GM12878 (cell line): ENCODE data around the gene BGLAP. TPM values are rescaled to one million over a fixed set of nuclear protein-coding genes. Genes with fewer than 3 reads are reported as not detected.

Source experiments
- ATAC-seq: fragments of 200-7000 bp; cut with Tn5 transposase; 3 replicates; pipeline ENCODE4 v1.9.1; 2020; ENCODE audit warnings: mild to moderate bottlenecking, moderate library complexity
- BruUV-seq: library from RNA; stranded (reverse); fragments of 400-500 nt; replicated peaks from 2 replicates; lab custom pipeline; 2021; lab: Mats Ljungman, UMichigan
- CTCF ChIA-PET: fragments of 300-600 bp; sonication (Branson Sonifier 250); formaldehyde crosslinking; extraction: SDS; loops from one replicate; lab custom pipeline; 2021; ENCODE audit warnings: inconsistent platforms; lab: Yijun Ruan, JAX
- POLR2A ChIA-PET: fragments of 350-600 bp; formaldehyde crosslinking; extraction: SDS; loops from one replicate; lab custom pipeline; 2021; ENCODE audit warnings: inconsistent platforms; lab: Charles Lee
- RAD21 ChIA-PET: fragments of 300-600 bp; sonication (Branson Sonifier 250); formaldehyde crosslinking; loops from one replicate; lab custom pipeline; 2023; ENCODE audit warnings: antibody characterized with exemption; ENCODE audit not compliant: unreplicated experiment; lab: Charles Lee
- SMC1A ChIA-PET: fragments of 300-600 bp; sonication (Branson Sonifier 250); formaldehyde crosslinking; loops from one replicate; lab custom pipeline; 2023; ENCODE audit not compliant: unreplicated experiment, uncharacterized antibody; lab: Charles Lee
- DNase-seq: peaks from one replicate; pipeline ENCODE4 v3.0.0-alpha.2; 2011; ENCODE audit warnings: low read depth, low spot score
- FAIRE-seq: peaks from 3 replicates; lab custom pipeline; 2011; peaks lifted over from hg19 to GRCh38; lab: Jason Lieb, UNC
- H2AFZ ChIP-seq: 2 replicates; pipeline ENCODE4 v1.6.0; 2011; ENCODE audit warnings: low read depth, low read length, control low read depth; ENCODE audit not compliant: control insufficient read depth
- H3K27ac ChIP-seq: 2 replicates; pipeline ENCODE4 v1.5.1; 2011; ENCODE audit warnings: control low read depth; ENCODE audit not compliant: control insufficient read depth, insufficient read depth
- H3K27me3 ChIP-seq, 2 experiments: replicated peaks in 1 of 2; 2 replicates each; pipeline versions ENCODE4 v1.6.0 to v1.6.1; 2011; ENCODE audit warnings: low read length in 1 of 2; ENCODE audit not compliant: control insufficient read depth in 2 of 2, insufficient read depth in 2 of 2
- H3K36me3 ChIP-seq, 2 experiments: 2 replicates each; pipeline ENCODE4 v1.5.1; 2011; ENCODE audit warnings: low read length in 1 of 2; ENCODE audit not compliant: control insufficient read depth in 2 of 2, insufficient read depth in 2 of 2
- H3K4me1 ChIP-seq: 2 replicates; pipeline ENCODE4 v1.6.1; 2011; ENCODE audit warnings: mild to moderate bottlenecking, low read length, moderate library complexity, mixed read lengths; ENCODE audit not compliant: control insufficient read depth, insufficient read depth
- H3K4me2 ChIP-seq: 2 replicates; pipeline ENCODE4 v1.6.0; 2011; ENCODE audit warnings: control low read depth; ENCODE audit not compliant: control insufficient read depth, insufficient read depth
- H3K4me3 ChIP-seq: fragments of 200-600 bp; sonication (generic); 2 replicates; pipeline ENCODE4 v1.5.1; 2016
- H3K79me2 ChIP-seq: 2 replicates; pipeline ENCODE4 v1.6.0; 2011; ENCODE audit warnings: low read length; ENCODE audit not compliant: control insufficient read depth, insufficient read depth
- H3K9ac ChIP-seq: 2 replicates; pipeline ENCODE4 v1.8.0; 2011; ENCODE audit warnings: low read length, control low read depth, mixed read lengths; ENCODE audit not compliant: control insufficient read depth, insufficient read depth
- H3K9me3 ChIP-seq: replicated peaks from 3 replicates; pipeline ENCODE4 v1.5.1; 2011; ENCODE audit warnings: mild to moderate bottlenecking, low read length; ENCODE audit not compliant: control insufficient read depth, insufficient read depth
- H4K20me1 ChIP-seq: 2 replicates; pipeline ENCODE4 v1.6.0; 2011; ENCODE audit not compliant: control insufficient read depth, insufficient read depth
- CEBPB ChIP-seq, 2 experiments: fragments of 150-350 bp in 1 of 2; IDR thresholded peaks; 2 replicates each; pipeline ENCODE4 v1.6.1; 2012 to 2014; ENCODE audit warnings: low read depth in 2 of 2, low read length in 2 of 2, borderline replicate concordance in 1 of 2, inconsistent platforms in 1 of 2
- ETV6 ChIP-seq, 2 experiments: fragments of 450-650 bp in 1 of 2; IDR thresholded peaks in 1 of 2; conservative IDR thresholded peaks in 1 of 2; 2 replicates each; pipeline ENCODE4 v1.6.1; 2014; ENCODE audit warnings: antibody characterized with exemption in 1 of 2, borderline replicate concordance in 1 of 2, low read depth in 1 of 2, mild to moderate bottlenecking in 1 of 2, moderate library complexity in 1 of 2
- FOXM1 ChIP-seq: IDR thresholded peaks from 2 replicates; pipeline ENCODE4 v1.6.1; 2012; ENCODE audit warnings: low read depth, mild to moderate bottlenecking, inconsistent platforms, low read length, moderate library complexity
- HDGF ChIP-seq: fragments of 450-650 bp; IDR thresholded peaks from 2 replicates; pipeline ENCODE4 v1.6.1; 2016; ENCODE audit warnings: antibody characterized with exemption
- MEF2A ChIP-seq: IDR thresholded peaks from 2 replicates; pipeline ENCODE4 v1.6.1; 2011; ENCODE audit warnings: low read depth, mild to moderate bottlenecking, low read length, moderate library complexity; ENCODE audit not compliant: insufficient read depth
- NBN ChIP-seq: fragments of 450-650 bp; IDR thresholded peaks from 2 replicates; pipeline ENCODE4 v1.6.1; 2016
- PKNOX1 ChIP-seq: fragments of 450-650 bp; IDR thresholded peaks from 2 replicates; pipeline ENCODE4 v1.6.1; 2016; ENCODE audit warnings: mild to moderate bottlenecking
- RB1 ChIP-seq: fragments of 450-650 bp; formaldehyde crosslinking; IDR thresholded peaks from 2 replicates; pipeline ENCODE4 v1.6.1; 2017; ENCODE audit warnings: mild to moderate bottlenecking, borderline replicate concordance
- ZBTB4 ChIP-seq: fragments of 450-650 bp; formaldehyde crosslinking; IDR thresholded peaks from 2 replicates; pipeline ENCODE4 v1.4.0; 2022; ENCODE audit warnings: mild to moderate bottlenecking, moderate library complexity
- ZNF217 ChIP-seq: fragments of 450-650 bp; IDR thresholded peaks from 2 replicates; pipeline ENCODE4 v1.6.1; 2017; ENCODE audit warnings: antibody characterized with exemption, mild to moderate bottlenecking
- WGBS: methylation state at CpG from one replicate; pipeline ENCODE4 v1.1.6; 2016; ENCODE audit warnings: low lambda C conversion rate; ENCODE audit not compliant: insufficient replicate concordance, insufficient coverage; ENCODE audit errors: missing lambda C conversion rate; 5-methylcytosine and 5-hydroxymethylcytosine counted together
- in situ Hi-C: fragments of 300-500 bp; cut with MboI; formaldehyde crosslinking; loops from 9 replicates; pipeline ENCODE4 v1.14.3; 2018; ENCODE audit warnings: mixed read lengths
- intact Hi-C: fragments of 100-400 bp; cut with micrococcal nuclease; formaldehyde crosslinking; loops from one replicate; pipeline ENCODE4 v1.14.2; 2022; ENCODE audit not compliant: unreplicated experiment
- polyA plus RNA-seq, 11 experiments: library from polyadenylated mRNA; depleted of rRNA in 4 of 11; unstranded in 6 of 11; stranded (reverse) in 5 of 11; fragments of >200 nt; fragmentation: Nextera tagmentation in 4 of 11; fragmentation: Illumina TruSeq in 1 of 11; extraction: Ambion mirVana in 4 of 11; extraction: Trizol in 1 of 11; gene quantifications; 1 replicate in 1 of 11; 2 replicates in 10 of 11; pipeline versions ENCODE4 v1.2.1 to v1.2.3, GENCODE V29; 2011 to 2016; ENCODE audit warnings: inconsistent platforms in 2 of 11, missing spikeins in 2 of 11, low read depth in 1 of 11
- total RNA-seq, 4 experiments: library from RNA; depleted of rRNA in 3 of 4; stranded (reverse); fragments of >200 nt in 3 of 4; fragmentation: Illumina TruSeq in 1 of 4; extraction: Trizol in 1 of 4; gene quantifications; 2 replicates each; pipeline versions ENCODE4 v1.2.1 to v1.2.3, GENCODE V29; 2013 to 2021

BGLAP gene
- total and polyA plus RNA-seq, 10 of the 15 experiments (the other 5 are each of a cell fraction or from before 2014, with no cell fraction given): 0.20 to 1.8 (median 0.40) TPM; not detected in 3

GRCh38 chr1:156225677-156226014 is 16.3 kb upstream of the BGLAP start:
- Histone ChIP-seq H3K79me2 (no peaks in the 10 kb centered on the region), H3K4me2 (peak overlapping the region; percentile 27; the same call in 1 of the 2 replicates), H3K27me3 (no peaks in the 10 kb centered on the region), H4K20me1 (no peaks in the 10 kb centered on the region), H3K4me1 (peaks cover 28% of the 10 kb centered on the region), H3K36me3 (peaks cover 2 to 10% of the 10 kb centered on the region in 2 experiments; a peak in 3 of 4 replicates), H3K9me3 (no peaks in the 10 kb centered on the region), H3K4me3 (no peak overlapping the region), H3K9ac (no peak overlapping the region), H2AFZ (no peak overlapping the region)
- in situ Hi-C loops: no loop called here
- ChIA-PET CTCF (interaction anchor here (0.6 to 14.2 kb wide), 29 partner anchors 8 to 138 kb away, joined by 3 to 502 read pairs (median 5); partner anchors contain the start of genes CCT3, PMF1, SEMA4A and SLC25A44), POLR2A (interaction anchor here (0.6 to 4.9 kb wide), 11 partner anchors 13 to 127 kb away, joined by 3 to 84 read pairs (median 8); partner anchors contain the start of genes PMF1, SEMA4A and SMG5), RAD21 (interaction anchor here (0.7 to 10.0 kb wide), 23 partner anchors 11 to 245 kb away, joined by 3 to 361 read pairs (median 8); partner anchors contain the start of genes PMF1, SEMA4A, SLC25A44 and SMG5)
- DNase-seq: no peak
- no TSS peak for BruUV-seq
- peak; percentile 10 for ATAC-seq
- TF ChIP-seq FOXM1 (0 out of 2 replicates have a peak, but pooled peaks have one; percentile 2), PKNOX1 (no peak)
- TF ChIP-seq, all 136 proteins: peak for 1
- no peak for FAIRE-seq
- WGBS: 0% methylated on average over 2 of the region's 2 CpGs
- SMC1A ChIA-PET: interaction anchor here (0.7 to 14.3 kb wide), 15 partner anchors 12 to 138 kb away, joined by 3 to 411 read pairs (median 10); partner anchors contain the start of genes PMF1, SEMA4A, SLC25A44 and SMG5
- H3K27ac ChIP-seq: peak overlapping the region; percentile 33
- intact Hi-C loops: loop anchor here (1.0 kb wide), 2 partner anchors 79 to 135 kb away; no protein-coding TSS in a partner anchor

GRCh38 chr1:156226116-156226538 is 15.9 kb upstream of the BGLAP start:
- no TSS peak for BruUV-seq
- ATAC-seq (peak; percentile 87), FAIRE-seq (peak; percentile 76), DNase-seq (peak; percentile 90)
- RAD21 ChIA-PET: interaction anchor here (1.1 to 10.0 kb wide), 14 partner anchors 11 to 148 kb away, joined by 3 to 361 read pairs (median 10); partner anchors contain the start of genes SEMA4A, SLC25A44 and SMG5
- Histone ChIP-seq H4K20me1 (no peaks in the 10 kb centered on the region), H3K27ac (peak overlapping the region; percentile 98), H3K27me3 (no peaks in the 10 kb centered on the region), H3K4me1 (peaks cover 25% of the 10 kb centered on the region), H3K36me3 (peaks cover 1 to 10% of the 10 kb centered on the region in 2 experiments; a peak in 3 of 4 replicates), H3K4me3 (no peak overlapping the region), H3K79me2 (no peaks in the 10 kb centered on the region), H3K9ac (peak overlapping the region; percentile 45; the same call in 1 of the 2 replicates), H3K9me3 (no peaks in the 10 kb centered on the region), H3K4me2 (peak overlapping the region; percentile 83), H2AFZ (no peak overlapping the region)
- CTCF ChIA-PET: interaction anchor here (0.6 to 14.2 kb wide), 21 partner anchors 8 to 374 kb away, joined by 3 to 502 read pairs (median 5); partner anchors contain the start of genes CCT3, PMF1, SEMA4A and TSACC
- SMC1A ChIA-PET: interaction anchor here (0.6 to 14.3 kb wide), 18 partner anchors 8 to 249 kb away, joined by 3 to 411 read pairs (median 6); partner anchors contain the start of genes PMF1, SEMA4A, SLC25A44 and SMG5
- in situ Hi-C loops (no loop called here), intact Hi-C loops (no loop called here)
- POLR2A ChIA-PET: interaction anchor here (0.6 to 4.9 kb wide), 9 partner anchors 13 to 911 kb away, joined by 3 to 84 read pairs (median 5); partner anchors contain the start of genes PMF1, SEMA4A and SMG5
- WGBS: 3% methylated on average over 2 of the region's 2 CpGs
- 0 out of 4 replicates have a peak, but pooled peaks of 1 of the 2 experiments have one; percentile 52 for TF ChIP-seq CEBPB (IDR thresholded peaks at IDR 0.05; ENCODE audit: borderline replicate concordance in 1 of 2, low read depth in 2 of 2, low read length in 2 of 2)
- no peak for TF ChIP-seq HDGF
- peak; percentile 97 for TF ChIP-seq ZNF217
- TF ChIP-seq ETV6 (conservative IDR thresholded peaks at IDR 0.05 in 1 of 2, IDR thresholded peaks at IDR 0.05 in 1 of 2; ENCODE audit: borderline replicate concordance in 1 of 2, low read depth in 1 of 2): peak in 1 of 2 experiments; percentile 59; a peak in 1 of 4 replicates
- peak; percentile 98 for TF ChIP-seq MEF2A
- peak; percentile 94 for TF ChIP-seq FOXM1
- TF ChIP-seq ZBTB4 (CRISPR knock-in tag): no peak
- TF ChIP-seq RB1: no peak
- TF ChIP-seq NBN: peak; percentile 82; the same call in 1 of the 2 replicates
